Hepatocyte (in vitro differentiated cells): ENCODE measurements around the gene P2RX4. TPM values are rescaled to one million over a fixed set of nuclear protein-coding genes. Genes with fewer than 3 reads are reported as not detected.

ENCODE experiments used
- DNase-seq: peaks from one replicate; pipeline ENCODE4 v3.0.0-alpha.2; 2016; ENCODE audit warnings: low spot score
- H2AFZ ChIP-seq: fragments of 200-600 bp; sonication (generic); 2 replicates; pipeline ENCODE4 v1.6.0; 2016; ENCODE audit warnings: antibody characterized with exemption, mild to moderate bottlenecking
- H3K27ac ChIP-seq: fragments of 200-600 bp; sonication (generic); 2 replicates; pipeline ENCODE4 v1.5.1; 2016; ENCODE audit warnings: mild to moderate bottlenecking
- H3K27me3 ChIP-seq: fragments of 200-600 bp; sonication (generic); 2 replicates; pipeline ENCODE4 v1.6.1; 2016
- H3K36me3 ChIP-seq: fragments of 200-600 bp; sonication (generic); replicated peaks from 2 replicates; pipeline ENCODE4 v1.5.1; 2016; ENCODE audit warnings: low read depth; ENCODE audit not compliant: insufficient read depth
- H3K4me1 ChIP-seq: fragments of 200-600 bp; sonication (generic); 2 replicates; pipeline ENCODE4 v1.5.1; 2016; ENCODE audit warnings: mild to moderate bottlenecking, moderate library complexity; ENCODE audit not compliant: insufficient read depth
- H3K4me2 ChIP-seq: fragments of 200-600 bp; sonication (generic); 2 replicates; pipeline ENCODE4 v1.6.0; 2016
- H3K4me3 ChIP-seq: fragments of 200-600 bp; sonication (generic); 2 replicates; pipeline ENCODE4 v1.5.1; 2016; ENCODE audit warnings: mild to moderate bottlenecking
- H3K79me2 ChIP-seq: fragments of 200-600 bp; sonication (generic); 2 replicates; pipeline ENCODE4 v1.6.0; 2017; ENCODE audit warnings: mild to moderate bottlenecking
- H3K9me2 ChIP-seq: fragments of 200-600 bp; sonication (generic); replicated peaks from 2 replicates; pipeline ENCODE4 v1.6.0; 2017; ENCODE audit warnings: mild to moderate bottlenecking; ENCODE audit not compliant: insufficient read depth
- H3K9me3 ChIP-seq: fragments of 200-600 bp; sonication (generic); 2 replicates; pipeline ENCODE4 v1.5.1; 2016; ENCODE audit warnings: low read depth, mild to moderate bottlenecking
- H4K20me1 ChIP-seq: fragments of 200-600 bp; sonication (generic); 2 replicates; pipeline ENCODE4 v1.6.0; 2016; ENCODE audit warnings: mild to moderate bottlenecking; ENCODE audit not compliant: insufficient read depth, poor library complexity, severe bottlenecking
- EZH2 ChIP-seq: fragments of 200-600 bp; sonication (generic); IDR thresholded peaks from 2 replicates; pipeline ENCODE4 v1.6.1; 2016; ENCODE audit warnings: antibody characterized with exemption, mild to moderate bottlenecking, borderline replicate concordance
- EZH2phosphoT487 ChIP-seq: fragments of 200-600 bp; sonication (generic); IDR thresholded peaks from one replicate; pipeline ENCODE4 v1.6.1; 2018; ENCODE audit warnings: antibody characterized with exemption, mild to moderate bottlenecking, low read depth, moderate library complexity; ENCODE audit not compliant: unreplicated experiment, severe bottlenecking
- WGBS: methylation state at CpG from one replicate; pipeline ENCODE4 v1.1.6; 2016; ENCODE audit warnings: low lambda C conversion rate; ENCODE audit errors: missing lambda C conversion rate; 5-methylcytosine and 5-hydroxymethylcytosine counted together
- polyA plus RNA-seq: library from polyadenylated mRNA; unstranded; fragments of >200 nt; fragmentation: Nextera tagmentation; extraction: Ambion mirVana; gene quantifications from 2 replicates; pipeline ENCODE4 v1.2.1, GENCODE V29; 2016
- total RNA-seq: library from RNA; depleted of rRNA; stranded (reverse); fragments of >200 nt; gene quantifications from 2 replicates; pipeline ENCODE4 v1.2.3, GENCODE V29; 2014
- TF ChIP-seq, protein P1 (sequence below): fragments of 200-600 bp; sonication (generic); IDR thresholded peaks from 2 replicates; pipeline ENCODE4 v1.5.1; 2016; ENCODE audit warnings: antibody characterized with exemption, mild to moderate bottlenecking; ENCODE audit not compliant: poor library complexity

P2RX4 gene
- total and polyA plus RNA-seq, 2 experiments from 2014 or later = 81.8 to 94.6 TPM

DNA sequence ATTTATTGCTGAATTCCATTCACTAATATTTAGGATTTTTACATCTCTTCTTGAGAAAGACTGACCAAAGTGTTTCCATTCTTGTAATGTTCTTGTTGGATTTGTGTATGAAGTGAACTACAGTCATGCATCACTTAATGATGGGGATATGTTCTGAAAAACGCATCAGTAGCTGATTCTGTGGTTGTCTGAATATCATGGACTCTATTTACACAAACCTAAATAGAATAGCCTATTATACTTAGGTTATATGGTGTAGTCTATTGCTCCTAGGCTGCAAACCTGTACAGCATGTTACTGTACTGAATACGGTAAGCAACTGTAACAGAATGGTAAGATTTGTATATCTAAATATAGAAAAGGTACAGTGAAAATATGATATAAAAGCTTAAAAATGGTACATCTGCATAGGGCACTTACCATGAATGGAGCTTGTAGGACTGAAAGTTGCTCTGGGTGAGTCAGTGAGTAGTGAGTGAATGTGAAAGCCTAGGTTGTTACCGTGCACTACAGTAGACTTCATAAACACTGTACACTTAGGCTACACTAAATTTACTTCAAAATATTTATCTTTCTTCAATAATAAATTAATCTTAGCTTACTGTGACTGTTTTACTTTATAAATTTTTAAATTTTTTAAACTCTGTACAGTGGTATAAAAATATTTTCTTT is 27.6 kb upstream of the P2RX4 start:
- Histone ChIP-seq H3K36me3 (no peaks in the 10 kb centered on the region), H3K27me3 (no peaks in the 10 kb centered on the region), H3K9me2 (no peaks in the 10 kb centered on the region), H3K27ac (no peak overlapping the region), H3K4me3 (no peak overlapping the region), H4K20me1 (no peaks in the 10 kb centered on the region), H3K4me1 (no peaks in the 10 kb centered on the region), H3K9me3 (no peaks in the 10 kb centered on the region), H3K79me2 (no peaks in the 10 kb centered on the region), H3K4me2 (no peak overlapping the region), H2AFZ (no peak overlapping the region)
- no peak for TF ChIP-seq EZH2
- no peak for TF ChIP-seq EZH2phosphoT487
- TF ChIP-seq, protein P1, sequence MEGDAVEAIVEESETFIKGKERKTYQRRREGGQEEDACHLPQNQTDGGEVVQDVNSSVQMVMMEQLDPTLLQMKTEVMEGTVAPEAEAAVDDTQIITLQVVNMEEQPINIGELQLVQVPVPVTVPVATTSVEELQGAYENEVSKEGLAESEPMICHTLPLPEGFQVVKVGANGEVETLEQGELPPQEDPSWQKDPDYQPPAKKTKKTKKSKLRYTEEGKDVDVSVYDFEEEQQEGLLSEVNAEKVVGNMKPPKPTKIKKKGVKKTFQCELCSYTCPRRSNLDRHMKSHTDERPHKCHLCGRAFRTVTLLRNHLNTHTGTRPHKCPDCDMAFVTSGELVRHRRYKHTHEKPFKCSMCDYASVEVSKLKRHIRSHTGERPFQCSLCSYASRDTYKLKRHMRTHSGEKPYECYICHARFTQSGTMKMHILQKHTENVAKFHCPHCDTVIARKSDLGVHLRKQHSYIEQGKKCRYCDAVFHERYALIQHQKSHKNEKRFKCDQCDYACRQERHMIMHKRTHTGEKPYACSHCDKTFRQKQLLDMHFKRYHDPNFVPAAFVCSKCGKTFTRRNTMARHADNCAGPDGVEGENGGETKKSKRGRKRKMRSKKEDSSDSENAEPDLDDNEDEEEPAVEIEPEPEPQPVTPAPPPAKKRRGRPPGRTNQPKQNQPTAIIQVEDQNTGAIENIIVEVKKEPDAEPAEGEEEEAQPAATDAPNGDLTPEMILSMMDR = no peak
- WGBS = 90% methylated on average over 3 of the region's 3 CpGs
- no peak for DNase-seq

DNA sequence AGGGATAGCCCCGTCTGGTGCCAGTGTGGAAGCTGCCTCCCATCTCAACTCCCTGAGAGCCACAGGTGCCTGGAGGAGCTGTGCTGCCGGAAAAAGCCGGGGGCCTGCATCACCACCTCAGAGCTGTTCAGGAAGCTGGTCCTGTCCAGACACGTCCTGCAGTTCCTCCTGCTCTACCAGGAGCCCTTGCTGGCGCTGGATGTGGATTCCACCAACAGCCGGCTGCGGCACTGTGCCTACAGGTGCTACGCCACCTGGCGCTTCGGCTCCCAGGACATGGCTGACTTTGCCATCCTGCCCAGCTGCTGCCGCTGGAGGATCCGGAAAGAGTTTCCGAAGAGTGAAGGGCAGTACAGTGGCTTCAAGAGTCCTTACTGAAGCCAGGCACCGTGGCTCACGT is 25.5 kb upstream of the P2RX4 start:
- 91% methylated on average over 15 of the region's 15 CpGs for WGBS
- no peaks in the 10 kb centered on the region for H4K20me1 ChIP-seq

DNA sequence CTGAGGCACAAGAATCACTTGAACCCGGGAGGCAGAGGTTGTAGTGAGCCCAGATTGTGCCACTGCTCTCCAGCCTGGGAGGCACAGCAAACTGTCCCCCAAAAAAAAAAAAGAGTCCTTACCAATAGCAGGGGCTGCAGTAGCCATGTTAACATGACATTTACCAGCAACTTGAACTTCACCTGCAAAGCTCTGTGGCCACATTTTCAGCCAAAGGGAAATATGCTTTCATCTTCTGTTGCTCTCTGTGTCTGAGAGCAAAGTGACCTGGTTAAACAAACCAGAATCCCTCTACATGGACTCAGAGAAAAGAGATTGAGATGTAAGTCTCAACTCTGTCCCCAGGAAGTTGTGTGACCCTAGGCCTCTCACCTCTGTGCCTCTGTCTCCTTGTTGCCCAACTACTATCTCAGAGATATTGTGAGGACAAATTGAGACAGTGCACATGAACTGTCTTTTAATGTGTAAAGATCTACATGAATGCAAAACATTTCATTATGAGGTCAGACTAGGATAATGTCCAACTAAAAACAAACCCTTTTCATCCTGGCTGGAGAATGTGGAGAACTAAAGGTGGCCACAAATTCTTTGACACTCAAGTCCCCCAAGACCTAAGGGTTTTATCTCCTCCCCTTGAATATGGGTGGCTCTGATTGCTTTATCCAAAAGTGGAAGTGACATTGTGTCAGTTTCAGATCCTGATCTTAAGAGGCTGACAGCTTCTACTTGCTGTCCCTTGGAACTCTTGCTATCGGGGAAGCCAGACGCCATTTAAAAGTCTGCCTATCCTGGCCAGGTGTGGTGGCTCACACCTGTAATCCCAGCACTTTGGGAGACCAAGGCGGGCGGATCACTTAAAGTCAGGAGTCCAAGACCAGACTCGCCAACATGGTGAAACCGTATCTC is 24.7 kb upstream of the P2RX4 start:
- no peak for DNase-seq
- H3K9me2 ChIP-seq = no peaks in the 10 kb centered on the region
- no peak overlapping the region for H3K27ac ChIP-seq
- H3K4me1 ChIP-seq = no peaks in the 10 kb centered on the region
- H3K4me2 ChIP-seq = no peak overlapping the region
- H3K36me3 ChIP-seq = no peaks in the 10 kb centered on the region
- no peaks in the 10 kb centered on the region for H3K9me3 ChIP-seq
- no peak overlapping the region for H3K4me3 ChIP-seq
- TF ChIP-seq EZH2 (no peak), EZH2phosphoT487 (no peak)
- TF ChIP-seq, protein P1 = no peak
- H3K79me2 ChIP-seq = no peaks in the 10 kb centered on the region
- no peaks in the 10 kb centered on the region for H3K27me3 ChIP-seq
- WGBS = 96% methylated on average over 7 of the region's 7 CpGs
- no peaks in the 10 kb centered on the region for H4K20me1 ChIP-seq
- no peak overlapping the region for H2AFZ ChIP-seq

More for the DNA sequence above, 25.5 kb upstream of the P2RX4 start:
- no peak overlapping the region for H3K4me3 ChIP-seq
- no peak overlapping the region for H3K27ac ChIP-seq
- no peak overlapping the region for H3K4me2 ChIP-seq
- no peaks in the 10 kb centered on the region for H3K36me3 ChIP-seq
- DNase-seq = no peak
- no peaks in the 10 kb centered on the region for H3K4me1 ChIP-seq
- no peak overlapping the region for H2AFZ ChIP-seq
- no peaks in the 10 kb centered on the region for H3K9me2 ChIP-seq
- no peaks in the 10 kb centered on the region for H3K79me2 ChIP-seq
- H3K9me3 ChIP-seq = no peaks in the 10 kb centered on the region
- TF ChIP-seq, protein P1 = no peak
- TF ChIP-seq EZH2phosphoT487 = no peak
- TF ChIP-seq EZH2 = no peak
- no peaks in the 10 kb centered on the region for H3K27me3 ChIP-seq
